Measurements from ENCODE around the gene UFSP1.
A peak's percentile ranks its signal among the peaks of the same experiment; 100 is the strongest.
"Not testable (repeated sequence)": the region's sequence is repeated elsewhere in the genome, so short reads cannot be mapped to it uniquely, and the experiment has no call there.

UFSP1 gene

DNA sequence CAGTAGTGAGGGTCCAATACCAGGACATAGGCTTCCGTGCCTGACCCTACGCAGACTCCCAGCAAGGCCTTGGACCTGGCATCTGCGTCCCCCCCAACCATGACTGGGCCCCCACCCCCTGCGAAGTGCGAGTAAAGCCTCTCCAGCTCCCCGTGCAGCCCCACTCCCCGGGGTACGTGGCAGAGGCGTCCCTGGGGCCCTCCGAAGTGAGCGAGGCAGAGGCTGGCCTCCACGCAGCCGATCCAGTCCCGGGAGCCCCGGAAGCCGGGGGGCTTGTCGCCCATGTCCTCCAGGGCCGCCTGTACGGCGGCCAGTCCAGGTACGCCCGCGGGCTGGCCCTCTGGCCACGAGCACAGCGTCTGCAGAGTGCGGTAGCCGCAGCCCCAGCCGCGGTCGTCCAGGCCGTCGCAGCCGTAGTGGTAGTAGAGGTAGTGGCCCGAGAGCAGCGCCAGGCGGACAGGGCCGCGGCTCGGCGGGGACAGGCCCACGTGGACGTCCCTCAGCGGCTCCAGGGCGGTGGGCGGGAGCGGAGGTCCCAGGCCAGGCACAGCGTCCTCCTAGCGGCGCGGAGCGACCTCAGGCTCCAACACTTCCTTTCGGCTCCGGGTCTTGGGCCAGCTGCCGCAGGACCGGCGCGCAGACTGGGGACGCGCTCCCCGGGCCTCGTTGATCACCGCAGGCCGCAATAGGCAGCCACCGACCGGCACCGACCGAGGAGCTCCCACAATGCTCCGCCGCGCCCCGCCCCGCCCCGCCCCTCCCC lies at the start of gene UFSP1:
Gene UFSP1, minus strand, starts transcription at position 728 of the 763 bp plus-strand sequence. Its CDS starts 444 bp downstream, at position 284.
- DNase-seq, result no peak

DNA sequence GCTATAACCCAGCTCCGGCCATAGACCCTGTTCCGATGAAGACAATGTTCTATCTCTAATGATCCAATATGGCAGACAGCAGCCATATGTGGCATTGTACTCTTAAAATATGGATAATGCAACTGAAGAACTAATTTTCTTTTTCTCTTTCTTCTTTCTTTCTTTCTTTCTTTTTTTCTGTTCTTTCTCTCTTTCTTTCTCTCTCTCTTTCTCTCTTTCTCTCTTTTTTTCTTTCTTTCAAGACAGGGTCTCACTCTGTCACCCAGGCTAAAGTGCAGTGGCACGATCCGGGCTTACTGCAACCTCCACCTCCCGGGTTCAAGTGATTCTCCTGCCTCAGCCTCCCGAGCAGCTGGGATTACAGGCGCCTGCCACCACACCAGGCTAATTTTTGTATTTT lies 46.7 kb upstream of the UFSP1 start:
- not testable (repeated sequence) for DNase-seq

DNA sequence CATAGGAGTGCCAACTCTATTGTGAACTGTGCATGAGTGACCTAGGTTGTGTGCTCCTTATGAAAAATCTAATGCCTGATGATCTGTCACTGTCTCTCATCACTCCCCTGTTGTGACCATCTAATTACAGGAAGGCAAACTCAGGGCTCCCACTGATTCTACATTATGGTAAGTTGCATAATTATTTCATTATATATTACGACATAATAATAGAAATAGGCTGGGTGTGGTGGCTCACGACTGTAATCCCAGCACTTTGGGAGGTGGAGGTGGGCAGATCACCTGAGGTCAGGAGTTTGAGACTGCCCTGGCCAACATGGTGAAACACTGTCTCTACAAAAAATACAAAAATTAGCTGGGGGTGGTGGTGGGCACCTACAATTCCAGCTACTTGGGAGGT lies 45.9 kb upstream of the UFSP1 start:
- DNase-seq, result not testable (repeated sequence)

DNA sequence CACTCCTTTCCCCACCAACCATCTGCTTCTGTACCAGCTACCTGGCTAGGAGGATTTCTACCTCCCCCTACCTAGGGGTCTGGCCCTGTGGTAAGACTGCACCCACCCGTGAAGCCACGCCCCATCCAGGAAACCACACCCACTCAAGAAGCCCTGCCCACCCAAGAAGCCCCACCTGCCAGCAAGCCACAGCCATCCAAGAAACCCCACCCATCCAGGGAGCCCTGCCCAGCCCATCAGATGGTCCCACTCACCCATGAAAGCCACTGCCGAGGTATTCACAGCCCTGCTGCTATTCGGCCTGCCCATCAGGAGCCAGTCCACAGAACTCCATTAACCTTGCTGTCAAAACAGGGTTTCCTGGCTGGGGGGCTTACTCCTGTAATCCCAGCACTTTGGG lies 44.2 kb upstream of the UFSP1 start:
- no peak for DNase-seq

DNA sequence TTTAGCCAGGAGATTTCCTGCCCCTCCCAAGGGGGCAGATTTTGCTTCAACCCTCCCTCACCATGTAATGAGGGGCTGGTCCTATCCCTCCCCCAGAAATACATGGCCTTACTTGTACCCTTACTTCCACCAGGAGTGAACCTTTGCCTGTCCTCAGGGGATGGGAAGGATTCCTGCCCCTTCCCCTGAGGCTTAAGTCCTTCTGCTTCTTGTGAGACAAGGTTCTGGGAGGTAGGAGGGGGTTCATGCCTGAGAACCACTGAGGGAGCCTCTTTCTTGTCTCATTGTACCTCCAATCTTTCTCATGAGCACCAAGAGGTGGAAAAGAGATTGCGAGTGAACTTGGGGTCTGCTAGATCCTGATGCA lies 40.3 kb upstream of the UFSP1 start:
- DNase-seq, result no peak

DNA sequence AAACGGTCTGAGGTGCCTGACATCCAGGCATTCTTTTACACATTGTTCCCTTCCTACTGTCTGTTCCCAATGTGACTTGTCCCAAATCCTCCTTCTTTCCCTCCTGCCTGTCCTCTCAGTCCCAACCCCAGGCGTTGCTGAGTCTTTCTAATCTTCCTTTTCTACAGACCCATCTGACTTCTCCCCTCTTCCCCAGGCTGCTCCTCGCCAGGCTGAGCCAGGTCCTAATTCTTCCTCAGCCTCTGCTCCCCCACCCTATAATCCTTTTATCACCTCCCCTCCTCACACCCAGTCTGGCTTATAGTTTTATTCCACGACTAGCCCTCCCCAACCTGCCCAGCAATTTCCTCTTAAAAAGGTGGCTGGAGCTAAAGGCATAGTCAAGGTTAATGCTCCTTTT lies 34.1 kb upstream of the UFSP1 start:
- not testable (repeated sequence) for DNase-seq

DNA sequence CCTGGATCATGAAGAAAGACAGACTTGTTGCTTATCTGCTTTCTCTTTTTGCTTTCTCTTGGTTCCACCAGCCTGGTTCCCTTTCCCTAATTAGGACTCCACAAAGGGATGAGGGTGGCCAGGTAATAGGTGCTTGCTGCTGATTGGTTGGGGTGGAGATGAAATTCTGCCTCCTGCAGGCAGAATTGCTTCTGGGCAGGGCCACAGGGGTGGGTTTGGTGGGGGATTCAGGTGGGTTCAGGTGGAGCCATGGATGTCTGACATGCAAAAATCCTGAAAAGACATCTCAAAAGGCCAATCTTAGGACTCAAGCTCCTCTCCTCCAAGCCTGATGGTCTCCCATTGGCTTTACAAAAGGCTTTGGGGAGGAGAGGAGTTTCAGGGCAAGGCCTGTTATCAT lies 31.5 kb upstream of the UFSP1 start:
- no peak for DNase-seq

DNA sequence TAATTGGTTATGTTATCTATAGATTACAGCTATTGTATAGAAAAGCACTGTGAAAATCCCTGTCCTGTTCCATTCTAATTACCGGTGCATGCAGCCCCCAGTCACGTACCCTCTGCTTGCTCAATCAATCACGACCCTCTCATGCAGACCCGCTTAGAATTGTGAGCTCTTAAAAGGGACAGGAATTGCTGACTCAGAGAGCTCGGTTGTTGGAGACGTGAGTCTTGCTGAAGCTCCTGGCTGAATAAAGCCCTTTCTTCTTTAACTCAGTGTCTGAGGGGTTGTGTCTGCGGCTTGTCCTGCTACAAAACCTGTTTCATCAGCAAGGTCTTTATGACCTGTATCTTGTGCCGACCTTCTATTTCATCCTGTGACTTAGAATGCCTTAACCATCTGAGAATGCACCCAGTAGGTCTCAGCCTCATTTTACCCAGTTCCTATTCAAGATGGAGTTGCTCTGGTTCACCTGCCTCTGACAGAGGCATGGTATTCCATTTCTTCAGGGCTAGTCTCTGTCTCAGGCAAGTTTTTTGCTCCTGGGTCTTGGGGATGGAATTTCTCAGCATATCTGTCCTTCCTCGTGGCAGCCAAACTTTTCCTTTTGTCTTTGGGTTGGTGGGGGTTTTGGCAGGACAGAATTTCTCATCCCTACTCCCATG lies 30.4 kb upstream of the UFSP1 start:
- DNase-seq, result not testable (repeated sequence)

DNA sequence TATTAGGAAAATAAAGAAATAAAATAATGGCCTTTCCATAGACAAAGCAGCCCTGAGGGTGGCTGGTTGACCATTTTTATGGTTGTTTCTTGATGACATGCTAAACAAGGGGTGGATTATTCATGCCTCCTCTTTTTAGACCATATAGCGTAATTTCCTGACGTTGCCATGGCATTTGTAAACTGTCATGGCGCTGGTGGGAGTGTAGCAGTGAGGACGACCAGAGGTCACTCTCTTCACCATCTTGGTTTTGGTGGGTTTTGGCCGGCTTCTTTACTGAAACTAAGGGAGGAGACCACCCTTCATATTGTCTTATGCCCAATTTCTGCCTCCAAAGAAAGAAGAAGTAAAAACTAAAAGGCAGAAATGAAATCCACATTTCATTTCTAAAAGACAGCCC lies 29.8 kb upstream of the UFSP1 start:
- DNase-seq, result not testable (repeated sequence)

DNA sequence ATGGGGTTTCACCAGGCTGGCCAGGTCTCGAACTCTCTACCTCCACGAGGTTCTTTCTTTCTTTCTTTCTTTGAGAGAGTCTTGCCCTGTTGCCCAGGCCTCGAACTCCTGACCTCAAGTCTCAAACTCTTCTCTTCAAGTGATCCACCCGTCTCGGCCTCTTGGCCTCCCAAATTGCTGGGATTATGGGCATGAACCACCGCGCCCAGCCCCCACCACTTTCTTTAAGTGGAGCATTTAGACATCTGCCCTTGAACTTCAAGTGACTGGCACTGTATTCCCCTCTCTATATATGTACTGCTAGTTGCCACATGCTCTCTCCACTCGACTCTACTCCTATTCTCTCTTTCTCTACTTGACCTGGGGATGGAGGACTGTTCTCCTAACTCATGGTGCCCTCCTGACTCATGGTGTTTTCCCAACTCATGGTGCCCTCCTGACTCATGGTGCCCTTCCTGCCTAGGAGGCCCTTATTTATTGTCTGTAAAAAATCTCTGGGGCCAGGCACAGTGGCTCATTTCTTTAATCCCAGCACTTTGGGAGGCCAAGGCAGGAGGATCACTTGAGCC lies 25.4 kb upstream of the UFSP1 start:
- peak; percentile 67 for DNase-seq

DNA sequence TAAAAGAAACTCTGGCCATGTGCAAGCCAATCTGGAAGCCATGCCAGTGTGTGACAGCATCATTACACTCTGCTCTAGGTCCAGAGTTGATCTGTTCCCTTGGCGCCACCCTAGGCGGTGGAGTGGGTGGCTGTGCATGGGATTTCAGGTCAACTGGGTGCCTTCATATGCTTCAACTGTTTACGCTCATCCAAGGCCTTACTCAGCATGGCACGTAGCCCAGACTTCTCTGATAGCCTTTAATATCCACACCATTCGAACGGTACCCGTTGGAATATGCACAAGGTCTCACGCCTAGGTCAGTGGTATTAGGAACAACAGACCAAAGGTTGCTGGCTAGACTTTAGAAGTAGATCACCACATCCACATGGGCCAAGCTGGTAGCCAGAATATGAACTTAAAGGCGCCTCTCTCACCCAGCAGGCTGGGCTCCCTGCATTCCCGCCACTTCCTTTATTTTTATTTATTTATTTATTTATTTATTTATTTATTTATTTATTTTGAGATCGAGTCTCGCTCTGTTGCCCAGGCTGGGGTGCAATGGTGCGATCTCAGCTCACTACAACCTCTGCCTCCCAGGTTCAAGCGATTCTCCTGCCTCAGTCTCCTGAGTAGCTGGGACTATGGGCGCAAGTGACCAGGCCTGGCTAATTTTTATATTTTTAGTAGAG lies 24.8 kb upstream of the UFSP1 start:
- peak; percentile 6 for DNase-seq

DNA sequence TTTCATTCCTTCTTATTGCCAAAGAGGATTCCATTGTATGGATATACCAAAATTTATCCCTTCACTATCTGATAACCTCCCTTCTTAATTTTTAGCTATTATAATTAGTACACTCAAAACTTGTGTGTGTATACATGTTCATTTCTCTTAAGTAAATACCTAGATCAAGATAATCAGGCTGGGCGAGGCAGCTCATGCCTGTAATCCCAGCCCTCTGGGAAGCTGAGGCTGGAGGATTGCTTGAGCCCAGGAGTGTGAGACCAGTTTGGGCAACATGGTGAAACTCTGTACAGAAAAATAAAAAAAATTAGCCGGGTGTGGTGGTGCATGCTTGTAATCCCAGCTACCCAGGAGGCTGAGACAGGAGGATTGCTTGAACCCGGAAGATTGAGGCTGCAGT lies 22.0 kb upstream of the UFSP1 start:
- DNase-seq, result no peak

DNA sequence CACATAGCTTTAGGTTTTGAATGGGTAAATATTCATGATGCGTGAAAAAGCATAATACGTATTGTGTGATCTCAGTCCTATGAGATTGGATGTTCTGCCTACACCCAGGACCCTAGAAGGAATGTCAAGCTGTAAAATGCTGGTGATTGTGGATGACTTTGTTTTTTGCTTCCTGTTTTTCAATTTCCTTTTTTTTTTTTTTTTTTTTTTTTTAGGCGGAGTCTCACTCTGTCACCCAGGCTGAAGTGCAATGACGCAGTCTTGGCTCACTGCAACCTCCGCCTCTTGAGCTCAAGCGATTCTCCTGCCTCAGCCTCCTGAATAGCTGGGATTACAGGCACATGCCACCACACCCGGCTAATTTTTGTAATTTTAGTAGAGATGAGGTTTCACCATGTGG lies 20.9 kb upstream of the UFSP1 start:
- DNase-seq, result not testable (repeated sequence)

DNA sequence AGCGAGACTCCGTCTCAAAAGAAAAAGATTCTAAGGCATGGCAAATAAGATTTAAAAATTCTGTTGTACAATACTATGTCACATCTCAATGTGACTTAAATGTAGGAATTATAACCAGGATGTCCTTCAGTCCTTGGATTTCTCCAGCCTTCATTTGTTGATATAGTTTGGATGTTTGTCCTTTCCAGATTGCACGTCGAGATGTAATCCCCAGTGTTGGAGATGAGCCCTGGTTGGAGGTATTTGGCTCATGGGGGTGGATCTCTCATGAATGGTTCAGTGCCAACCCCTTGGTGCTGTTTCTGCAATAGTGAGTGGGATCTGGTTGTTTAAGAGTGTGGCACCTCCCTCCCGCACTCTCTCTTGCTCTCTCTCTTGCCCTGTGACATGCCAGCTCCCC lies 19.0 kb upstream of the UFSP1 start:
- DNase-seq, result no peak

DNA sequence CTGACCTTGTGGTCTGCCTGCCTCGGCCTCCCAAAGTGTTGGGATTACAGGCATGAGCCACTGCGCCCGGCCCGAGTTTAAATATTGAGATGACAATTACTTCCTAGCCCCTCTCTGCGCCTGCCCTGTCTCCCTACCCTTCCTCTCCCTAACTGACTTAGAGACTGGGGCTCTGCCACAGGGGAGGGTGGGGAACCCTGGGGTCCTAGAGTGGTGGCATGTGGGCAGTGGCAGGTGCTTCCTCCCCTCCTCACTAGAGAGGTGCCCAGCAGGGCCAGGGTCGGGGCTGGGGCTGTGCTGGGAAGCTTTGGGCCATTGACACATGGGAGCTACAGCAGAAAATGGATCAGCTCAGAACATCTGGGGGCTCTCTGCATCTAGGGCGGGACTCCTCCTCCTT lies 13.1 kb upstream of the UFSP1 start:
- DNase-seq, result no peak

DNA sequence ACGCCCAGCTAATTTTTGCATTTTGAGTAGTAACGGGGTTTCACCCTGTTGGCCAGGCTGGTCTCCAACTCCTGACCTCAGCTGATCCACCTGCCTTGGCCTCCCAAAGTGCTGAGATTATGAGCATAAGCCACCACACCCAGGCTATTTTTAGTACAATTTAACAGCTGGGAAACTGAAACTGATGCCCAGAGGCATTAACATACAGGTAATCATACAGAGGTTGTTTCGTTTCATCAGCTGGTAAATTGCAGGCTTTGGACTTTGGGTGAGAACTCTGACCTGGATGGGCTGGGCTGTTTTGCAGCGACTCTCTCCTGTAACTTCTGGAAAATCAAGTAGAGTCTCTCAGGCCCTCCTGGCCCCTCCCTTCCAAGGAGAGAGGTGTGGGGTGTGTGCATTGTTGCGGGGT lies 12.4 kb upstream of the UFSP1 start:
- no peak for DNase-seq

DNA sequence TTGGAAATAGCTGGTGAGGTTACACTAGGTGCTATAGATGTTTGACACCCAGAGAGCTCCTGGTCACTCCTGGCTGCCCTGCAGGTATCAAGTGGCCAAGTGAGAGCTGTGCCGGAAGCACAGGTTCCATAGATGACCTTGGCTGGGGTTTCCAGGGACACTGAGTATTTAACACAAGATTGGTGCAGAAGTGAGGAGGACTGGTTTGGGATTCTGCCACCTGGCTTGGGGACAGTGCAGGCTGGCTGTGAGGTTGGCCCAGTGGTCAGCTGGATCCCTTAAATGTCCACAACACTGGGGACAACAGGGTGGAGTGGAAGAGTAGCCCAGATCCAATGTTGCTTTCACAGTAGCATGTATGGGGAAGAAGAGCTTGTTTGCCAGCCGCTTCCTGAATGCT lies 11.5 kb upstream of the UFSP1 start:
- DNase-seq, result no peak

DNA sequence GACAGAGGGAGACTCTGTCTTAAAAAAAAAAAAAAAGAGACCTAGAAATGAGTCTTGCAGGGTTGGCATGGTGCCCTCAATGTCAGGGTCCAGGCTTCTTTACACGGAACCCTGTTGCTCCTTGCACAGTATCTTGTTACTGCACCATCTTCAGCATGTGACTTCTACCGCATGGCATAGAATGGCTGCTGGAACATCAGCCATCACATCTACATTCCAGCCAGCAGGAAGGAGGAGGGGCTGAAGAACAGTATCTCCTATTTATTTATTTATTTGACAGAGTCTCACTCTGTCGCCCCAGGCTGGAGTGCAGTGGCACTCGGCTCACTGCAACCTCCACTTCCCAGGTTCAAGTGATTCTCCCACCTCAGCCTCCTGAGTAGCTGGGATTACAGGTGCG lies 9.9 kb upstream of the UFSP1 start:
- DNase-seq, result no peak

DNA sequence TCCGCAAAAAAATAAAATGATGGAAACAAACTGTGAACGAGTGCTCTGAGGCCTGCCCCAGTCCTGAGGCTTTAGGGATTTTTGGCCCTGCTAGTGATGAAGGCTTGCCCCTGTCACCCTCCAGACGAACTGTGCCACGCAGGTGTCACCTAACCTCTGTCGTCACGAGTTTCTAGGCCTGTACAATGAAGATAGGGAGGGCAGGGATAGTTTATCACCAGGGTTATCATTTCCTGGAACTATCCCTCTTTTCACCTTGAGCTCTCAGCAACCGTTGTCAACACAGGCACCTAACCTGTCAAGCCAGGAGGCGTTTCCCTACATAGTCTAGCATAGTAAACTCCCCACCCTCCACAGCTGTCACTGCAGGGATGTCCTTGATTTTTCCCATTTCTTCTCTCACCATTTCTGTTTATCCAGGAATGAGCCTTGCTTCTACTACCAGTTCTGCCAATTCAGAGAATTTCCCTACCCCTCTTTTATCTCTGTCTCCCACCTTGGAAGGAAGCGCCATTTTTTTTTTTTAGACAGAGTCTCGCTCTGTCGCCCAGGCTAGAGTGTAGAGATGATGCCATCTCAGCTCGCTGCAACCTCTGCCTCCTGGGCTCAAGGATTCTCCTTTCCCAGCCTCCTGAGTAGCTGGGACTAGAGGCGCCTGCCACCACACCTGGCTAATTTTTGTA lies 8.4 kb upstream of the UFSP1 start:
- DNase-seq, result no peak

DNA sequence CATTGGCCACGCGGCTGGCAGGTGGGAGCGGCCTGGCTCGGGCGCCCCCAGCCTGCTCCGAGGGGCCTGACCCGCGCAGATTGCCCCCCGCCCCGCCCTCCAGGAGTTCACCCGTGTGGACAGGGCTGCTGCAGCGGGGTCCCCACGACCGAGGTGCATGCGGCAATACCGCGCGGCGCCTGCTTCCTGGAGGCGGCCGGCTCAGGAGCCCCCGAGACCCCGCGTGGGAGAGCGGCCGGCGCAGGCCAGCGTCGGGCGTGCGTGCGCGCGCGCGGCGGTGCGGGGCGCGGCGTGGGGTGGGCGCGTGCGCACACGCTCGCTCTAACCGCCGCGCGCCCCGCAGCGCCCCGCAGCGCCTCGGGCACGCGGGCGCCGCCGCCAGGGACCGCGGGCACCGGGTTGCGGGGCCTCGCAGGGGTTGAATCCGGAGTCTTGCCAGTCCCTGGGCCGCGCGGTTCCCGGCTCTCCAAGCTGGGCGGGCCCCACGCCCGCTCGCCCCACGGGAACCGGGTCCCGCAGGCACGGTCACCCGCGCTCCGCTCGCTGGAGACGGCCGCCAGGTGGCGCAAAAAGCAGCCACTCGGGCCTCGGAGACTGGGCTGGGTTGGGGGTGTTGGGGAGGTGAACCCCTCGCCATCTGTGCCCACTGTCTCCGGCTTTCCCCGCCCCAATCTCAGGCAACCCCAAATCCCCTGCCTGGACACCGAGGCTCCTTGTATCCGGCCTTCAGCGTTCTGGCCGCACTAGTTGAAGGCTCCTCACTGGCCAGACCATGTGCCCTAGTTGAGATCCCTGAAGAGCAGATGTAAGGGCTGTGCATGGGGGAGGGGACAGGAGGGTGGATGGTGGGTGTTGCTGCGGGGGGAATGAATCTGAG lies 7.5 kb upstream of the UFSP1 start:
- DNase-seq, result no peak

DNA sequence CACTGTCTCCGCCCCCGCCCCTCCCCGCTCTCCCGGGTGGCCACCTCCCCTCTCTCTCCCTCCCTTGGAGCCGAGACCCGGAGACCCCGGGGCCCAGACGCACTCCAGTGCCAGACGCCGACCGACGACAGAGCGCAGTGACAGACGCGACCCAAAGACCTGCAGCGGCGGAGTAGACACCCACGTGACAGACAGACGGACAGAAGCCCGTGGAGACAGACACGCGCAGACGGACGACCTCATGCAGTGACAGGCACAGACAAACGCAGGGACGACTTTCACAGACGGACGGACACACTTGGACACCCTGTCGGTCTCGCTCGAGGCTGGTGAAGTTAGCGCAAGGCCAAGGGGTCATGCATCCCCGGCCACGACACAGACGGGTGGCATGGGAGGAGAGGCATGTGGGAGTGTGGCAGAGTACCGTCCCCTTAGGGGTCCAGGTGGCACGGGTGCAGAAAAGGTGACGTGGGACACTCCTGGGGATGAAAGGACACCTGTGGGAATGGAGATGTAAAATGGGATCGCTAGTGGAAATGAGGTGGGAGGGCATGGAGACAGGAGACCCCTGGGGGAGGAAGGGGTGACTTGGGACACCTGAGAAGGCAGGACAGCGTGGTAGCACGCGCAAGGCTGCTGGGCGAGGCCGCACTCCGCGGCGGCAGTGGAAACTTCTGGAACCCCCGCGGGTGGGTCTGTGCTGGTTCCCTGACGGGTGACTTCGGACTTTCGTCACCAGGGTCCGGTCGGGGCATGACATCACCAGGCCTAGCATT lies 6.6 kb upstream of the UFSP1 start:
- no peak for DNase-seq

DNA sequence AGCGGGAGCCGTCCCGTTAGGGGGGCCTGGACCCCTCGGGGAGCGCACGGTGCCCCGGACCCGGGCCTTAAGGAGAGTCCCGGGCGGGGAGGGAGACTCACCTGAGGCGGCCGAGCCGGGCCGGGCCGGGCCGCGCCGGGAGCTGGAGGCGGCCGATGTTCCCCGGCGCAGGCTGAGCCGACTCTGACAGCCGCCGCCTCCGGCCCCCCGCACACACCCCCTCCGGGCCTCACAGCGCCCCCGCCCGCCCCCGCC lies 6.1 kb upstream of the UFSP1 start, which contains the start of gene ACHE:
Gene ACHE, minus strand, starts transcription at position 188 of the 255 bp plus-strand sequence. CDS start 1,656 bp downstream, outside the sequence.
- DNase-seq, result no peak
